H9 (cell line): ENCODE data around the gene NECTIN1. TPM values are rescaled to one million over a fixed set of nuclear protein-coding genes. Genes with fewer than 3 reads are reported as not detected.

ENCODE experiments used
- DNase-seq: peaks from one replicate; pipeline ENCODE4 v3.0.0-alpha.2; 2017
- H2AFZ ChIP-seq: one replicate; pipeline ENCODE4 v1.6.1; 2013; ENCODE audit warnings: mild to moderate bottlenecking, low read length, control low read depth, moderate library complexity
- H2AK5ac ChIP-seq: 2 replicates; pipeline ENCODE4 v1.6.1; 2013; ENCODE audit warnings: low read length, control low read depth, mixed read lengths; ENCODE audit not compliant: insufficient read length
- H2BK120ac ChIP-seq: one replicate; pipeline ENCODE4 v1.6.1; 2013; ENCODE audit warnings: low read depth, mild to moderate bottlenecking, low read length, control low read depth, inconsistent platforms; ENCODE audit not compliant: poor library complexity, severe bottlenecking
- H2BK12ac ChIP-seq: 2 replicates; pipeline ENCODE4 v1.6.1; 2013; ENCODE audit warnings: low read length, control low read depth, mixed read lengths, low read depth; ENCODE audit not compliant: insufficient read length
- H2BK15ac ChIP-seq: 2 replicates; pipeline ENCODE4 v1.6.1; 2013; ENCODE audit warnings: low read depth, low read length, control low read depth
- H2BK20ac ChIP-seq: one replicate; pipeline ENCODE4 v1.6.1; 2013; ENCODE audit warnings: low read depth, mild to moderate bottlenecking, low read length, control low read depth, inconsistent platforms; ENCODE audit not compliant: poor library complexity, severe bottlenecking
- H2BK5ac ChIP-seq: 2 replicates; pipeline ENCODE4 v1.6.1; 2013; ENCODE audit warnings: low read length, control low read depth, mixed read lengths; ENCODE audit not compliant: insufficient read length
- H3K14ac ChIP-seq: 2 replicates; pipeline ENCODE4 v1.6.1; 2013; ENCODE audit warnings: low read length, control low read depth; ENCODE audit not compliant: insufficient read depth
- H3K18ac ChIP-seq: 2 replicates; pipeline ENCODE4 v1.6.1; 2013; ENCODE audit warnings: low read depth, mild to moderate bottlenecking, mixed read lengths, low read length, control low read depth; ENCODE audit not compliant: insufficient read length
- H3K23ac ChIP-seq: 2 replicates; pipeline ENCODE4 v1.6.1; 2013; ENCODE audit warnings: low read length, control low read depth, mixed read lengths, low read depth; ENCODE audit not compliant: insufficient read length
- H3K23me2 ChIP-seq: 2 replicates; pipeline ENCODE4 v1.6.1; 2013; ENCODE audit warnings: low read depth, mild to moderate bottlenecking, mixed read lengths, low read length, control low read depth; ENCODE audit not compliant: insufficient read length, poor library complexity, severe bottlenecking
- H3K27ac ChIP-seq: 2 replicates; pipeline ENCODE4 v1.5.1; 2013; ENCODE audit warnings: low read length, control low read depth, mixed read lengths, low read depth; ENCODE audit not compliant: insufficient read length
- H3K27me3 ChIP-seq: 2 replicates; pipeline ENCODE4 v1.6.1; 2013; ENCODE audit warnings: low read length, control low read depth, inconsistent platforms; ENCODE audit not compliant: insufficient read depth
- H3K4ac ChIP-seq: 2 replicates; pipeline ENCODE4 v1.6.1; 2013; ENCODE audit warnings: low read depth, mild to moderate bottlenecking, control low read depth, inconsistent platforms, low read length, moderate library complexity
- H3K4me1 ChIP-seq: 2 replicates; pipeline ENCODE4 v1.6.1; 2013; ENCODE audit warnings: low read length, control low read depth, inconsistent platforms; ENCODE audit not compliant: insufficient read depth
- H3K4me2 ChIP-seq: 2 replicates; pipeline ENCODE4 v1.6.1; 2013; ENCODE audit warnings: low read length, control low read depth, mixed read lengths; ENCODE audit not compliant: insufficient read length, insufficient read depth
- H3K56ac ChIP-seq: 2 replicates; pipeline ENCODE4 v1.6.1; 2013; ENCODE audit warnings: low read depth, mild to moderate bottlenecking, mixed read lengths, low read length, control low read depth; ENCODE audit not compliant: insufficient read length
- H3K79me1 ChIP-seq: 2 replicates; pipeline ENCODE4 v1.6.1; 2013; ENCODE audit warnings: low read depth, mild to moderate bottlenecking, moderate library complexity, low read length, control low read depth, inconsistent platforms; ENCODE audit not compliant: insufficient read depth, poor library complexity, severe bottlenecking
- H3K79me2 ChIP-seq: 2 replicates; pipeline ENCODE4 v1.6.1; 2013; ENCODE audit warnings: low read length, control low read depth, inconsistent platforms; ENCODE audit not compliant: insufficient read depth
- H3K9ac ChIP-seq: 2 replicates; pipeline ENCODE4 v1.6.1; 2013; ENCODE audit warnings: low read length, control low read depth, mixed read lengths; ENCODE audit not compliant: insufficient read length; ENCODE audit errors: extremely low read depth
- H3K9me3 ChIP-seq: one replicate; pipeline ENCODE4 v1.6.1; 2013; ENCODE audit warnings: low read depth, low read length, inconsistent platforms; ENCODE audit not compliant: control insufficient read depth
- H3T11ph ChIP-seq: one replicate; pipeline ENCODE4 v1.6.1; 2013; ENCODE audit warnings: mild to moderate bottlenecking, low read length, control low read depth, inconsistent platforms
- H4K20me1 ChIP-seq: one replicate; pipeline ENCODE4 v1.6.1; 2013; ENCODE audit not compliant: control insufficient read depth, insufficient read length, insufficient read depth
- H4K5ac ChIP-seq: 2 replicates; pipeline ENCODE4 v1.6.1; 2013; ENCODE audit warnings: low read depth, mild to moderate bottlenecking, mixed read lengths, low read length, control low read depth; ENCODE audit not compliant: insufficient read length
- H4K8ac ChIP-seq: replicated peaks from 2 replicates; pipeline ENCODE4 v1.6.1; 2013; ENCODE audit warnings: low read length, control low read depth, mixed read lengths, low read depth; ENCODE audit not compliant: insufficient read length
- H4K91ac ChIP-seq: 2 replicates; pipeline ENCODE4 v1.6.1; 2013; ENCODE audit warnings: low read depth, mild to moderate bottlenecking, moderate library complexity, mixed read lengths, low read length, control low read depth; ENCODE audit not compliant: insufficient read length
- H3K27ac Mint-ChIP-seq, 3 experiments: 2 replicates in 2 of 3; 3 replicates in 1 of 3; pipeline ENCODE4 v1.8.0; 2020 to 2021; ENCODE audit warnings: mixed read lengths in 3 of 3, mild to moderate bottlenecking in 1 of 3, moderate library complexity in 1 of 3
- H3K27me3 Mint-ChIP-seq: 2 replicates; pipeline ENCODE4 v1.8.0; 2021; ENCODE audit warnings: low read depth, mild to moderate bottlenecking, moderate library complexity, mixed read lengths
- H3K36me3 Mint-ChIP-seq, 3 experiments: 2 replicates in 2 of 3; 3 replicates in 1 of 3; pipeline ENCODE4 v1.8.0; 2020 to 2021; ENCODE audit warnings: low read depth in 3 of 3, mixed read lengths in 3 of 3; ENCODE audit not compliant: insufficient read depth in 1 of 3
- H3K4me1 Mint-ChIP-seq, 2 experiments: 2 replicates each; pipeline ENCODE4 v1.8.0; 2020; ENCODE audit warnings: mixed read lengths in 2 of 2
- H3K4me3 Mint-ChIP-seq, 2 experiments: 2 replicates in 1 of 2; 3 replicates in 1 of 2; pipeline ENCODE4 v1.8.0; 2020 to 2021; ENCODE audit warnings: mild to moderate bottlenecking in 2 of 2, mixed read lengths in 2 of 2, moderate library complexity in 1 of 2
- H3K9me3 Mint-ChIP-seq, 2 experiments: 2 replicates in 1 of 2; 3 replicates in 1 of 2; pipeline ENCODE4 v1.8.0; 2020; ENCODE audit warnings: mild to moderate bottlenecking in 2 of 2, mixed read lengths in 2 of 2, moderate library complexity in 1 of 2
- WGBS: extraction: QIAGEN DNeasy Blood & Tissue Kit; methylation state at CpG from one replicate; pipeline ENCODE4 v1.1.7; 2013; ENCODE audit warnings: missing lambda C conversion rate, low lambda C conversion rate, mixed read lengths; ENCODE audit not compliant: insufficient read length; ENCODE audit errors: extremely low coverage; 5-methylcytosine and 5-hydroxymethylcytosine counted together
- total RNA-seq: library from RNA; stranded (reverse); gene quantifications from 2 replicates; pipeline ENCODE4 v1.2.1, GENCODE V29; 2021
- TF ChIP-seq, protein P1 (sequence below): fragments of 200-600 bp; sonication (generic); conservative IDR thresholded peaks from 3 replicates; pipeline ENCODE4 v1.8.0; 2021; ENCODE audit warnings: antibody characterized with exemption, mild to moderate bottlenecking

Gene NECTIN1
- total RNA-seq, 1 experiment from 2014 or later: 113 TPM

DNA sequence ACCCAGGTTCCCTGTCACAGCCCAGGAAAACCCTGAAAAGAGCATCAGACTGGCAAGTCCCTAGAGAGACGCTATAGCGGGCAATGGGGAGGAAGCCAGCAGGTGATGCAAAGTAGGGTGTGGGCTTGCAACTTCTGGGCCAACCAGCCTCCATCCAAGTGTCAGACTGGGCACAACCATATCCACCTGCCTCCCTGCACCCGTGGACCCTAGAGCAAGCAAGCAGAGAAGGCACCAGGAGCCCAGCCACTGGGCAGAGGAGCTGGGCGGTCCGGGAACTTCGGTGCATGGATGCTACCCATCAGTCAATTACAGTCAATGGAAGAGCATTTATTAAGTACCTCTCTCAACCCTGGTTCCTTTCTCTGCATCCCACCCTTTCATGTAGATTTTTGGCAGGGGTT, 2.8 kb downstream of the NECTIN1 start:
- Histone ChIP-seq H3K27ac (no peak overlapping the region), H2AFZ (no peak overlapping the region), H3K14ac (no peak overlapping the region), H4K91ac (no peak overlapping the region), H3K27me3 (no peaks in the 10 kb centered on the region), H3K4me1 (peaks cover 23% of the 10 kb centered on the region; the same call in 1 of the 2 replicates), H3K56ac (no peak overlapping the region), H3K79me2 (peaks cover 45% of the 10 kb centered on the region; the same call in 1 of the 2 replicates), H2BK5ac (no peak overlapping the region), H3K9ac (no peak overlapping the region), H4K8ac (no peak overlapping the region), H2BK120ac (no peak overlapping the region), H4K5ac (no peak overlapping the region), H3K79me1 (peaks cover 8% of the 10 kb centered on the region), H2AK5ac (no peak overlapping the region), H3K18ac (no peak overlapping the region), H2BK12ac (no peak overlapping the region), H3K9me3 (no peaks in the 10 kb centered on the region), H4K20me1 (no peaks in the 10 kb centered on the region), H3K4me2 (peak overlapping the region; percentile 83), H3K4ac (no peak overlapping the region), H2BK15ac (no peak overlapping the region), H3K23ac (no peak overlapping the region), H2BK20ac (no peak overlapping the region), H3K23me2 (peaks cover 11% of the 10 kb centered on the region), H3T11ph (no peak overlapping the region)
- Mint-ChIP-seq H3K36me3 (peaks cover 0 to 23% (median 14%) of the 10 kb centered on the region in 3 experiments; a peak in 5 of 7 replicates), H3K27ac (peak overlapping the region; percentile 66 to 96 (median 72); a peak in 4 of 7 replicates), H3K4me1 (peaks cover 59 to 64% of the 10 kb centered on the region in 2 experiments), H3K9me3 (no peaks in the 10 kb centered on the region), H3K27me3 (peaks cover 14% of the 10 kb centered on the region), H3K4me3 (peak overlapping the region; percentile 98 to 99)
- TF ChIP-seq, protein P1, sequence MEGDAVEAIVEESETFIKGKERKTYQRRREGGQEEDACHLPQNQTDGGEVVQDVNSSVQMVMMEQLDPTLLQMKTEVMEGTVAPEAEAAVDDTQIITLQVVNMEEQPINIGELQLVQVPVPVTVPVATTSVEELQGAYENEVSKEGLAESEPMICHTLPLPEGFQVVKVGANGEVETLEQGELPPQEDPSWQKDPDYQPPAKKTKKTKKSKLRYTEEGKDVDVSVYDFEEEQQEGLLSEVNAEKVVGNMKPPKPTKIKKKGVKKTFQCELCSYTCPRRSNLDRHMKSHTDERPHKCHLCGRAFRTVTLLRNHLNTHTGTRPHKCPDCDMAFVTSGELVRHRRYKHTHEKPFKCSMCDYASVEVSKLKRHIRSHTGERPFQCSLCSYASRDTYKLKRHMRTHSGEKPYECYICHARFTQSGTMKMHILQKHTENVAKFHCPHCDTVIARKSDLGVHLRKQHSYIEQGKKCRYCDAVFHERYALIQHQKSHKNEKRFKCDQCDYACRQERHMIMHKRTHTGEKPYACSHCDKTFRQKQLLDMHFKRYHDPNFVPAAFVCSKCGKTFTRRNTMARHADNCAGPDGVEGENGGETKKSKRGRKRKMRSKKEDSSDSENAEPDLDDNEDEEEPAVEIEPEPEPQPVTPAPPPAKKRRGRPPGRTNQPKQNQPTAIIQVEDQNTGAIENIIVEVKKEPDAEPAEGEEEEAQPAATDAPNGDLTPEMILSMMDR: no peak
- DNase-seq: no peak
- WGBS: no CpG with 5 or more reads among the region's 6 CpGs
